ENCODE measurements around the gene FRAS1.

The FRAS1 gene

GRCh38 chr4:78331186-78331585, 274.1 kb downstream of the FRAS1 start:
- no peak for DNase-seq

DNA sequence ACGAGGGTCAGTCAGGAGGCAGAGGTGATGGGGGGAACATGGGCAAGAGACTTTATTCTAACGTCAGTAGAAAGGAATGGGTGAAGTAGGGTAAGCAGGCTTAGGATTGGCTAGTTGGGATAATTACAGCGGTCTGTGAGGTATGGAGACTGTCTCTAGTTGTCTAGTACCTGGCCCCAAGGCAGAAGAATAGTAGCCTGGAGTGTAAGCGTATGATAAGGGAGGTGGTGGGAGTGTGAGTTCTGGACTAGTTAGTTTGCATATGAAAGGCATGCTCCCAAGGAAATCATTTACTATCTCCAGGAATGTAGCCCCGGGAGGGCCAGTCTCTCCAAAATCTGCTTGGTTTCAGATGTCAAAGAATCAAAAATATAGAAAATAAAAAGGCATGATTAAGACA, 274.8 kb downstream of the FRAS1 start:
- no peak for DNase-seq

DNA sequence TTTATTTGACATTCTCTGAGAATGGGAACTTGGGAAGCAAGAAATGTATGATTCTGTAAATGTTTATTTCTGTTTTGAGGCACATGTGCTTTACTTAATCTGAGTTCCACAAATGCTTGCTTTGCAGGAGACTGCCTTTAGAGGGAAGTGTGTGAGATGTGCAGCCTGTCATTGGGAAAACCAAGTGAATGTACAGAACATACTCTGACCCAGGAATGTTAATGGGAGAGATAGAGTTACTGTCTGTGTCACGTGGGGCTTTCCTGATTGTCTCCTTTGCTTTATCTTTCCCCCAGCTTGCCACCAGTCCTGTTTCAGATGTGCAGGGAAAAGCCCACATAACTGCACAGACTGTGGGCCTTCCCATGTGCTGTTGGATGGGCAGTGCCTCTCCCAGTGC, 275.9 kb downstream of the FRAS1 start:
- DNase-seq: no peak

- DNase-seq: no peak
These were observed 279.2 kb downstream of the FRAS1 start for GRCh38 chr4:78336093-78336943.

DNA sequence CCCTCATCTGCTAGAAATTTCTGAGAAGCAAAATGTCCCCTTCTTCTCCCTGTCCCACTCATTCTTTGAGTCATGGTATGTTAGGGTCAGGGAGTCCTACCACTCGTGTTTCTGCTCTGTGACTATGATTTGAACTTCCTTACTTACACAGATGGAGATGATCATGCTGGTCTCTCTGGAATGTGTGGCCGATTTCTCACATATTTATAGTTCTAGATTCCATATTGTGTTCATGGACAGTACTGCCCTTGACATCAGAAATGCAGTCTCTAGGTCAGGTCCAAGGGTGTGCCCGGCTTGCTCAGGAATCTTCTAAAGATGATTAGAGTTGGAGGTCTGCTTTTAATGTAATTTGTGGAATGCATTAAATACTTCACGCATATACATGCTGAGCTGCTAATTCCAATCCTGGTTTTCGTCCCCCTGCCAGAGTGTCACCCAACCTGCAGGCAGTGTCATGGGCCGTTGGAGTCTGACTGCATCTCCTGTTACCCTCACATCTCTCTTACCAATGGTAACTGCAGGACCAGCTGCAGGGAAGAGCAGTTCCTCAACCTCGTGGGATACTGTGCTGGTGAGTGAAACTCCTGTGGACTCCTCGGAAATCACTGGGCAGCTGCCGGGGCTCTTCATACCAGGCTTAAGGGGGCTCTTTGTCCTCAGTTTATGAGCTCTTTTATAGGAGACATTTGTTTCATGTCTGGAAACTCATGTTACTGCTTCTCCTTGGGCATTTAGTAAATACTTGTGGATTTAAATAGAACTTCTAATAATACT, 280.3 kb downstream of the FRAS1 start:
- no peak for DNase-seq

GRCh38 chr4:78342125-78342524, 285.0 kb downstream of the FRAS1 start:
- DNase-seq: no peak

DNA sequence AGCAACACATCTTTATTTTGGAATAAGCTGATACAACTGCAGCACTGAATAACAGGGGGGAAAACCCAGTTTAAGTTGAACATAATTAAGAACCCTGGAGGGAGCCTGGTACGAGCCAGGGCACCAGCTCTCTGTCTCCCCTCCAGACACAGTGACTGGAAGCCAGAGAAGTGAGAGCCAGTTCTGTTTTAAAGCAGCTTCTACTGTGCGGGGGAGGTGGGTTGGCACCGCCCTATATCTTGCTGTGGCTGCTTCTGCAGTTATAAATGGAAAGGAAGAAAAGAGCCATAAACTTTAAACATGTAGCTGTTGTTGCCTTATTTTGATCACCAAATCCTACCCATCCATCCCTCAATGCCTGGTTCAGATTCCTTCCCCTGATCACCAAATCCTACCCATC, 286.6 kb downstream of the FRAS1 start:
- DNase-seq: no peak

GRCh38 chr4:78345237-78345636, 288.1 kb downstream of the FRAS1 start:
- DNase-seq: no peak

- no peak for DNase-seq
These were observed 289.1 kb downstream of the FRAS1 start for GRCh38 chr4:78346222-78346621.

- no peak for DNase-seq
These were observed 290.4 kb downstream of the FRAS1 start for GRCh38 chr4:78347527-78347926.

- no peak for DNase-seq
These were observed 296.8 kb downstream of the FRAS1 start for GRCh38 chr4:78353921-78354320.

GRCh38 chr4:78354782-78355181, 297.7 kb downstream of the FRAS1 start:
- DNase-seq: no peak

- no peak for DNase-seq
These were observed 298.2 kb downstream of the FRAS1 start for GRCh38 chr4:78355306-78355705.

DNA sequence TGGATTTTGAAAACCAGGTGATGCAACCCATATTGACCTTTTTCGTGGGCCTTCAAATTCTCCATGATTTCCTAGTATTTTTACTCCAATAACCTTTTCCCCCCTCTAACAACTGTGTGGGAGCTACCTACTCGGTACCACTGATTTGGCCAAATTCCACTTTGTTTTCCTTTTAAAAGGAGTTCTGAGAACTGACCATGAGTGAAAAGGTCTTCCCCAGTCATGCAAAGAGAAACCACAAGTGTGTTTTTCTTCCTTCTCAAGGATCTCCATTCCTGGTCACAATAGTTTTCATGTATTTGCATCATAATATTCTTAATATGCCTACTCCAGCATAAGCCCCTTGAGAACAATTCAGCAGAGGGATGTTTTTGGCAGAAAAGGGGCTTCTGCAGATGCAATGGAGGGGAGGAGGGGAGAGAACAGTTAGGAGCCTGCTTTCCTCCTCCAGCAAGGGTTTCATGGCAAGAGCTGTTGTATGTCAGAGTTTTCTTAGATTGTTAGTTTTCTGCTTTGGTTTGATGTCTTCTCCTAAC, 299.2 kb downstream of the FRAS1 start:
- DNase-seq: no peak

DNA sequence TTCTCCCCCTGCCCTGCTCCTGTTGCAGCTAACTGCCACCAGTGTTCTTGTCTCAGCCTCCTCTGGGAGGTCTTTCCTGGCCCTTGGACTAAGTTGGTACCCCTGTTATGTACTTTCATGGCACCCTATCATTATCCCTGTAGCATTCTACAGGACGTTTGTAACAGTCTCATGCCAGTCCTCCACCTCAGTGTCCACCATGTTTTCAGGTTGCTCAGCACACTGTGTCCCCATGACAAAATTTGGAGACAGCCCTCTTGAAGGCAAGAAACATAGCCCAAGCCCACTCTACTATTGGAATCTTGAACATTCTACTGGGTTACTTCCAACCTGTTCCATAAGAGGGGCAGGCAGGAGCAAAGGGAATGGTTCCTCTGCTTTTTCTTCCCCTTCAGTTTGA, 300.0 kb downstream of the FRAS1 start:
- no peak for DNase-seq

DNA sequence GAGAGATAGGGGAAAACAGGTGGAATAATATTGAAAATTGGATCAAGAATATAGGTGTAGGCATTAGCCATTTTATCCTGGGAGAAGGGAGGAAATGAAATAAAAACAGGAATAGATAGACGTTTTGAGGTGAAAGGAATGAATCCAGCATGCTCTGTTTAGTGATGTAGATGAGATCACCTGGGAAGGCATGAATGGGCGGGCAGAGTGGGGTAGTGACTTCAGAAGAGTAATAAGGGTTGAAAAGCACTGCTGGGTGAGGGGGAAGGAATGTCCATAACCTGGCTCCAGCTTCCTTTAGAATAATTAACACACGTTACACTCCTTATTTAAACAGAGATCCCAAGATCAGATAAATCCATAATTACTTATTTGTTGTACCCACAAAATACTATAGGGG, 303.3 kb downstream of the FRAS1 start:
- DNase-seq: no peak

GRCh38 chr4:78361621-78362120, 304.5 kb downstream of the FRAS1 start:
- DNase-seq: no peak

DNA sequence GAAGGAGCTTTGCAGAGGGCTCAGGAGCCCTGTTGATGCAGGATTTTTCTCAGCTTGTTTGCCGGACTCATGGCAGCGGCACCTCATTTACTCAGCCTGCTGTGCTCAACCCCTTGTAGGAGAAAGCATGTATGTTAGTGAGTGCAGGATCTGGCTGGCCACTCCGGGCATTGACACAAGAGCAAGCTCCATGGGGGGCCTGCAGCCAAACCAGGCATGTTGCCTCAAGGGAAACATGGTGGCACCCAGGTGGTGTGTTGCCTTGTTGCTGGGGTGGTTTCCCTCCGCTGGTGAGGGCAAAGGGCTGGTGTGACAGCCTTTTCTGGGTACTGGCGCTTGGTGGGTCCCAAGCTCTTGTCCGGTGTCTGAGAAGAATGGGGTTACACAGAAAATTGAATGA, 305.2 kb downstream of the FRAS1 start:
- no peak for DNase-seq

DNA sequence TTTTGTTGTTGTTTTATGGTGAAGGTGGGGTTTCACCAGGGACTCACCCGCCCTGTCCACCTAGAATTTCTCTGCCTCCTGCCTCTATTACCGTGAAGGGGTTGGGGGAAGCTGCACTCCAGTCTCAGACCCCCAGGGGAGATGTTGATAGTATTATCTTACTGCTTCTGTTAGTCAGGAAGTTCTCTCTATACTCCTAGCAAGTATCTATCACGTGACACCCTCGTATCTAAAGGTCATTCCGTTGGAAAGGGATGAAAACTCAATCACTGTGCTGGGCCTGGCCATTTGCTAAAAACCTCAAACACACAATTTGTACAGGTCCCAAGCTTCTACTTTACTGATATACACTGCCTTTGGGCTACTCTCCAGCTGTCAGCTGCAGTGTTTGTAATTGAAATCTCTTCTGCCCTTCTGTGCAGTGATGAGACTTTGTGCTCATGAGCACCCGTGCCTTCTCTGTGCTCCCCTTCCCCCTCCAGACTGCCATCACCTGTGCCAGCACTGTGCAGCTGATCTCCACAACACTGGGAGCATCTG, 306.0 kb downstream of the FRAS1 start:
- no peak for DNase-seq

DNA sequence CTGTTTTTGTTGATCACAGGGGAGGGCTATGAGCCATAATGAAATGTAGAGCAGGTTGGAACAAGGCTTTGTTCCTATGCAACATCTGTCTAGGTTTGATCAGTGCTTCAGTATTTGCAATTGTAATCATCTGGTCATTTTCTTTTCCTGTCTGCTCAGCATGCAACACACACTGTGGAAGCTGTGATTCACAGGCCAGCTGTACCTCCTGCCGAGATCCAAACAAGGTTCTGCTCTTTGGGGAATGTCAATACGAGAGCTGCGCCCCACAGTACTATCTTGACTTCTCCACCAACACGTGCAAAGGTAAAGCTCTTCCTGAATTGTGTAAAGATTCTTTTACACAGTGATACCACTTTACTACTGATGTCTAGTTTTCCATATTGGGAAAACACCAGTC, 312.6 kb downstream of the FRAS1 start:
- no peak for DNase-seq

DNA sequence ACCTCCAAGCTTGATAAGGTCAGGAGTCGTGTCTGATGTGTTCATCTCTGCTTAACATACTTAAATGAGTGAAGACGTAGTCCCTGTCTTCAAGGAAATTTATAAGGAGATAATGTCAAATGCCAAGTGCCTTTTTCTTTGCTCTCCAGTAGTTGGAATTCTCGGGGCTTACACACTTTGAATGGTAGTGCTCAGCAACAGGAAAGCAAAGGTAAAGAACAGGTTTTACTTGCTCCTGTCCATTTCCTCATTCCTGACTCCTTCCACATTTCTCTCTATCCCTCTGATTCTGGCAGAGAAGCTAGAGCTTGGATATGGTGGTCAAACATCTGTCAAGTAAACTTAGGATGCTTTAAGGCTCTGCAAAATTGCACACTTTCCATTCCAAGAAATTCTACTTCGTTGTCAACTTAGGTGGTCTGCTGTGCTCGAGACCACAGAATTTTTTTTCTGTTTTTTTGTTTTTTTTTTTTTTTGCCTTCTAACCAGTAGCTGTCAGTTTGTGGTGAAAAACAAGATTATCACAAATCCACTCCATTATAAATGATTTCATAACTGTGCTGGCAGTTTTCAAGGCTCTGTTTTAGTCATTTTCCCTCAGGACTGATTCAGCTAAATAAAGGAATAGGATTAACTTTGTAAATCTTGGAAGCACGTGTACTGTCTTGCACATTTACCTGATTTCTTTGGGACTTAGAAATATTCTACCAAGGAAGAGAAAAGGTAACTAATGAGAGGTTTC, 313.7 kb downstream of the FRAS1 start:
- no peak for DNase-seq

DNA sequence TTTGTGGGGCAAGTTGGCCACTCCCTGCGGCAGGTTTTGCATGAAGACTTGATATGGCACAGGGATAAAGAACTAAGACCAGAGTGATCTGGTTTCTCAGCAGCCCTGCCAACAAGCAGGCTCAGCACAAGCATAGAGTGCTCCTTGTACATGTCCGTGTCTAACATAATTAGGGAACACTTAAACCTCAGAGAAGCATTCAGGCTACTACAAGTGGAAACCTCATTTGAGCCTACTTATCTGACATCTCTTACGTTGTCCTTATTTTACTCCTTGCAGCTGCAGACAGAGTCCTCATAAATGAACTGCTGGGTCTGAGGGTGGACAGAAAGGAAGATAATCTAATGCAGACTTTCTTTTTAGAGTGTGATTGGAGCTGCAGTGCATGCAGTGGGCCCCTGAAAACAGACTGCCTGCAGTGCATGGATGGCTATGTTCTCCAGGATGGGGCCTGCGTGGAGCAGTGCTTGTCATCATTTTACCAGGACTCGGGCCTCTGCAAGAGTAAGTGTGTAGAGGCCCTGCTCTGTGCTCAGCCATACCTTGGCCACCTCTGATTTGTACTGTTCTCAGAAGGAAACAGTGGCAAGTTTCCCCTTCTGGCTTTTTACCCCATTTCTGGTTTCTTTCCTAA, 315.3 kb downstream of the FRAS1 start:
- DNase-seq: no peak
